SK-N-SH (cell line): Measurements from ENCODE around the gene CREB5. TPM values are rescaled to one million over a fixed set of nuclear protein-coding genes. Genes with fewer than 3 reads are reported as not detected.

Experiments
- CTCF ChIA-PET: fragments of 300-600, 350-600 bp; formaldehyde crosslinking; extraction: SDS; loops from one replicate; lab custom pipeline; 2021; lab: Yijun Ruan, JAX
- POLR2A ChIA-PET: fragments of 350-600 bp; sonication (Branson Sonifier 250); formaldehyde crosslinking; extraction: SDS; loops from one replicate; lab custom pipeline; 2020; ENCODE audit warnings: antibody characterized with exemption, inconsistent platforms; lab: Yijun Ruan, JAX
- DNase-seq: peaks from one replicate; pipeline ENCODE4 v3.0.0; 2012
- H2AFZ ChIP-seq: fragments of 200-600 bp; sonication (generic); 2 replicates; pipeline ENCODE4 v1.8.1; 2016; ENCODE audit warnings: antibody characterized with exemption, mild to moderate bottlenecking, low read depth
- H3F3A ChIP-seq: fragments of 200-600 bp; sonication (generic); replicated peaks from 2 replicates; pipeline ENCODE3; 2016; ENCODE audit warnings: antibody characterized with exemption, mild to moderate bottlenecking; ENCODE audit not compliant: insufficient read depth
- H3K27ac ChIP-seq, 2 experiments: fragments of 200-500 bp in 1 of 2; fragments of 200-600 bp in 1 of 2; sonication (Bioruptor generic) in 1 of 2; sonication (generic), shearing (Covaris generic) in 1 of 2; 2 replicates each; pipeline versions ENCODE4 v1.5.1 to v1.6.1; 2014 to 2016; ENCODE audit warnings: low read depth in 2 of 2, inconsistent platforms in 1 of 2, low read length in 1 of 2, mild to moderate bottlenecking in 1 of 2, mixed read lengths in 1 of 2
- H3K27me3 ChIP-seq: fragments of 200-600 bp; sonication (generic), shearing (Covaris generic); 2 replicates; pipeline ENCODE4 v1.6.1; 2016; ENCODE audit warnings: mixed run types; ENCODE audit not compliant: insufficient read depth
- H3K36me3 ChIP-seq, 2 experiments: fragments of 200-500 bp in 1 of 2; fragments of 200-600 bp in 1 of 2; sonication (Bioruptor generic) in 1 of 2; sonication (generic) in 1 of 2; replicated peaks in 1 of 2; 2 replicates each; pipeline versions ENCODE3 to v1.5.1; 2014 to 2016; ENCODE audit warnings: low read length in 1 of 2, mild to moderate bottlenecking in 1 of 2; ENCODE audit not compliant: insufficient read depth in 2 of 2, control insufficient read depth in 1 of 2
- H3K4me1 ChIP-seq, 2 experiments: fragments of 200-500 bp in 1 of 2; fragments of 200-600 bp in 1 of 2; sonication (Bioruptor generic) in 1 of 2; sonication (generic), shearing (Covaris generic) in 1 of 2; 2 replicates each; pipeline versions ENCODE4 v1.5.1 to v1.6.1; 2014 to 2016; ENCODE audit warnings: low read depth in 1 of 2, low read length in 1 of 2, mixed run types in 1 of 2; ENCODE audit not compliant: insufficient read depth in 2 of 2, control insufficient read depth in 1 of 2
- H3K4me2 ChIP-seq: fragments of 200-600 bp; sonication (generic), shearing (Covaris generic); 2 replicates; pipeline ENCODE4 v1.6.1; 2017; ENCODE audit warnings: mixed run types
- H3K4me3 ChIP-seq, 2 experiments: fragments of 200-500 bp in 1 of 2; fragments of 200-600 bp in 1 of 2; sonication (Bioruptor generic) in 1 of 2; sonication (generic), shearing (Covaris generic) in 1 of 2; 2 replicates each; pipeline versions ENCODE4 v1.5.1 to v1.8.1; 2014 to 2016; ENCODE audit warnings: low read depth in 2 of 2, inconsistent platforms in 1 of 2, low read length in 1 of 2, mild to moderate bottlenecking in 1 of 2, mixed read lengths in 1 of 2, moderate library complexity in 1 of 2
- H3K79me2 ChIP-seq: fragments of 200-600 bp; sonication (generic); 2 replicates; pipeline ENCODE4 v1.8.1; 2017; ENCODE audit warnings: mild to moderate bottlenecking; ENCODE audit not compliant: insufficient read depth
- H3K9ac ChIP-seq: fragments of 200-600 bp; sonication (generic); 2 replicates; pipeline ENCODE4 v1.6.1; 2017; ENCODE audit warnings: mixed run types
- H3K9me2 ChIP-seq: fragments of 200-600 bp; sonication (generic); 2 replicates; pipeline ENCODE4 v1.6.1; 2017; ENCODE audit warnings: mixed run types
- H3K9me3 ChIP-seq: fragments of 200-600 bp; sonication (generic); 2 replicates; pipeline ENCODE4 v1.6.1; 2017; ENCODE audit warnings: mixed run types, mild to moderate bottlenecking, moderate library complexity
- H4K20me1 ChIP-seq: fragments of 200-600 bp; sonication (generic); 2 replicates; pipeline ENCODE4 v1.6.1; 2017; ENCODE audit warnings: mild to moderate bottlenecking, mixed run types; ENCODE audit not compliant: insufficient read depth
- CHD2 ChIP-seq: fragments of 150-350 bp; IDR thresholded peaks from 2 replicates; pipeline ENCODE4 v1.6.1; 2018; ENCODE audit warnings: low read length; ENCODE audit not compliant: partially characterized antibody
- ELF1 ChIP-seq: IDR thresholded peaks from 2 replicates; pipeline ENCODE4 v1.4.0; 2012
- EZH2phosphoT487 ChIP-seq: fragments of 200-600 bp; sonication (generic); IDR thresholded peaks from 2 replicates; pipeline ENCODE4 v1.6.1; 2017; ENCODE audit warnings: low read depth, mixed run types, mild to moderate bottlenecking, antibody characterized with exemption, moderate library complexity, borderline replicate concordance
- FOXJ3 ChIP-seq: sonication (generic); formaldehyde crosslinking; IDR thresholded peaks from 2 replicates; pipeline ENCODE4 v1.5.1; 2020; ENCODE audit warnings: mild to moderate bottlenecking, missing genetic modification reagents
- GABPA ChIP-seq: IDR thresholded peaks from 2 replicates; pipeline ENCODE4 v1.4.0; 2012; ENCODE audit warnings: low read depth, mild to moderate bottlenecking
- GATA2 ChIP-seq: sonication (generic); formaldehyde crosslinking; IDR thresholded peaks from 2 replicates; pipeline ENCODE4 v1.5.0; 2020; ENCODE audit warnings: mild to moderate bottlenecking, missing genetic modification reagents
- MXI1 ChIP-seq: IDR thresholded peaks from 2 replicates; pipeline ENCODE4 v1.6.1; 2012; ENCODE audit warnings: mild to moderate bottlenecking, low read depth, low read length, improper control_type of control experiment
- NFIC ChIP-seq: IDR thresholded peaks from 2 replicates; pipeline ENCODE4 v1.4.0; 2012; ENCODE audit warnings: borderline replicate concordance
- PBX3 ChIP-seq: IDR thresholded peaks from 2 replicates; pipeline ENCODE4; 2012
- POLR2AphosphoS5 ChIP-seq: IDR thresholded peaks from 2 replicates; pipeline ENCODE4 v1.6.1; 2012; ENCODE audit warnings: low read depth, low read length
- REST ChIP-seq: IDR thresholded peaks from 2 replicates; pipeline ENCODE4 v1.6.1; 2012; ENCODE audit warnings: mild to moderate bottlenecking, low read depth, low read length, moderate library complexity
- RFX5 ChIP-seq: IDR thresholded peaks from 2 replicates; pipeline ENCODE4 v1.6.1; 2012; ENCODE audit warnings: mild to moderate bottlenecking, improper control_type of control experiment, low read length
- RXRA ChIP-seq: IDR thresholded peaks from 2 replicates; pipeline ENCODE4 v1.4.0; 2012; ENCODE audit warnings: low read depth, mild to moderate bottlenecking, borderline replicate concordance
- TAF1 ChIP-seq: IDR thresholded peaks from 2 replicates; pipeline ENCODE4 v1.6.1; 2012; ENCODE audit warnings: low read depth, mild to moderate bottlenecking, low read length, moderate library complexity, borderline replicate concordance
- TCF12 ChIP-seq: IDR thresholded peaks from 2 replicates; pipeline ENCODE4 v1.4.0; 2012
- USF1 ChIP-seq: IDR thresholded peaks from 2 replicates; pipeline ENCODE4 v1.4.0; 2012; ENCODE audit warnings: low read depth, borderline replicate concordance
- USF2 ChIP-seq: fragments of 150-350 bp; IDR thresholded peaks from 2 replicates; pipeline ENCODE4 v1.6.1; 2017; ENCODE audit warnings: antibody characterized with exemption, low read length, low read depth, borderline replicate concordance
- ZBTB33 ChIP-seq: IDR thresholded peaks from 2 replicates; pipeline ENCODE4 v1.4.0; 2012; ENCODE audit warnings: low read depth, borderline replicate concordance
- WGBS: methylation state at CpG from one replicate; pipeline ENCODE4 v1.1.6; 2017; ENCODE audit warnings: low lambda C conversion rate; 5-methylcytosine and 5-hydroxymethylcytosine counted together
- polyA plus RNA-seq, 3 experiments: library from polyadenylated mRNA; depleted of rRNA; stranded (reverse); fragments of >200 nt; gene quantifications; 2 replicates each; pipeline ENCODE4 v1.2.3, GENCODE V29; 2012

Gene CREB5
- polyA plus RNA-seq, 1 of the 3 experiments (the other 2 are of a cell fraction): 19.3 TPM

DNA sequence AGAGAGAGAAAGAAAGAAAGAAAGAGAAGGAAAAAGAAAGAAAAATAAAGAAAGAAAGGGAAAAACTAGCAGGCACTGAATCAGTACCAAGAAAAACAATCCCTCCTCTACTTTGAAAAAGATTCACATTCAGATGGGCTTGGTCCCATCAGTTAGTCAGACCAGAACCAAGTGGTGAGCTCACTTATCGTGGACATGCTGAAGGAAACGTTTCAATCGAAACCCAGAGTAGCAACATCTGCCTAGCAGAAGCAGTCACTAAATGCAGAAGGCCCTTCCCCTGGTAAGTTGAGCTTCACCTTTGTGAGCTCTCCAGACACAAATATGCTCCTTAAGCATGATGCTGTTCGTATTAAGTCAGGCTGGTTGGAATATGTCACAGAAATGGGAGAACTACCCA is 378.1 kb downstream of the CREB5 start:
- H3K27ac ChIP-seq: no peak overlapping the region
- no peaks in the 10 kb centered on the region for H3K36me3 ChIP-seq
- DNase-seq: no peak
- H4K20me1 ChIP-seq: no peaks in the 10 kb centered on the region
- no peaks in the 10 kb centered on the region; a peak in 1 of 4 replicates for H3K4me1 ChIP-seq
- H3K9me2 ChIP-seq: no peaks in the 10 kb centered on the region
- POLR2A ChIA-PET: no interaction called here
- CTCF ChIA-PET: interaction anchor here (2.6 kb wide), 1 partner anchor 12 kb away, joined by 7 read pairs; no protein-coding TSS in a partner anchor
- H3F3A ChIP-seq: no peaks in the 10 kb centered on the region
- H3K9ac ChIP-seq: no peak overlapping the region
- no peak overlapping the region for H3K4me3 ChIP-seq
- H3K79me2 ChIP-seq: no peaks in the 10 kb centered on the region
- WGBS: 84% methylated on average over 4 of the region's 4 CpGs
- no peaks in the 10 kb centered on the region for H3K27me3 ChIP-seq
- no peak overlapping the region for H2AFZ ChIP-seq
- no peak overlapping the region for H3K4me2 ChIP-seq
- TF ChIP-seq CHD2 (no peak), RXRA (no peak), FOXJ3 (CRISPR knock-in tag) (no peak), ZBTB33 (no peak), PBX3 (no peak), TCF12 (no peak), TAF1 (no peak), GABPA (no peak), USF1 (no peak), REST (no peak), NFIC (no peak), MXI1 (no peak), ELF1 (no peak), GATA2 (CRISPR knock-in tag) (no peak), RFX5 (no peak), EZH2phosphoT487 (no peak), USF2 (no peak), POLR2AphosphoS5 (no peak)
- H3K9me3 ChIP-seq: no peaks in the 10 kb centered on the region
